Spinal cord (tissue), 10 donors: ENCODE measurements around the gene ZNF280B. TPM values are rescaled to one million over a fixed set of nuclear protein-coding genes. Genes with fewer than 3 reads are reported as not detected.
"Not testable (repeated sequence)": the region's sequence is repeated elsewhere in the genome, so short reads cannot be mapped to it uniquely, and the experiment has no call there.

Experiments
- DNase-seq, 6 donors: peaks; one replicate each; pipeline versions ENCODE4 v3.0.0 to v3.0.0-alpha.2; 2013 to 2015; ENCODE audit warnings: low spot score in 6 of 6, low read depth in 4 of 6
- H3K27ac ChIP-seq: one replicate; pipeline ENCODE4 v1.5.1; 2013; ENCODE audit warnings: low read depth, low read length, control low read depth
- H3K27me3 ChIP-seq: one replicate; pipeline ENCODE4 v1.6.1; 2013; ENCODE audit warnings: low read length; ENCODE audit not compliant: control insufficient read depth, insufficient read depth
- H3K36me3 ChIP-seq: one replicate; pipeline ENCODE4 v1.6.1; 2013; ENCODE audit warnings: low read length; ENCODE audit not compliant: control insufficient read depth, insufficient read depth
- H3K4me1 ChIP-seq: one replicate; pipeline ENCODE4 v1.6.1; 2013; ENCODE audit warnings: low read length; ENCODE audit not compliant: control insufficient read depth, insufficient read depth
- H3K4me3 ChIP-seq: one replicate; pipeline ENCODE4 v1.5.1; 2013; ENCODE audit warnings: low read depth, low read length, control low read depth
- H3K9me3 ChIP-seq: one replicate; pipeline ENCODE4 v1.6.1; 2013; ENCODE audit warnings: low read length; ENCODE audit not compliant: control insufficient read depth, insufficient read depth
- WGBS: methylation state at CpG from one replicate; pipeline ENCODE4 v1.1.5; 2013; ENCODE audit warnings: missing lambda C conversion rate; ENCODE audit not compliant: insufficient coverage; 5-methylcytosine and 5-hydroxymethylcytosine counted together
- polyA plus RNA-seq, 2 donors: library from polyadenylated mRNA; unstranded; fragments of 120-200 nt; gene quantifications; one replicate each; pipeline ENCODE4 v1.2.1, GENCODE V29; 2013; ENCODE audit not compliant: insufficient read length in 2 of 2
- total RNA-seq, 2 donors: library from RNA; depleted of rRNA in 1 of 2; stranded (reverse); fragments of 120-200 nt in 1 of 2; fragments of >200 nt in 1 of 2; gene quantifications; one replicate each; pipeline versions ENCODE4 v1.2.3 to v1.2.4, GENCODE V29; 2013 to 2014
- donor health status: healthy.

The ZNF280B gene
- total and polyA plus RNA-seq, 4 donors = 3.4 to 5.0 (median 4.3) TPM

DNA sequence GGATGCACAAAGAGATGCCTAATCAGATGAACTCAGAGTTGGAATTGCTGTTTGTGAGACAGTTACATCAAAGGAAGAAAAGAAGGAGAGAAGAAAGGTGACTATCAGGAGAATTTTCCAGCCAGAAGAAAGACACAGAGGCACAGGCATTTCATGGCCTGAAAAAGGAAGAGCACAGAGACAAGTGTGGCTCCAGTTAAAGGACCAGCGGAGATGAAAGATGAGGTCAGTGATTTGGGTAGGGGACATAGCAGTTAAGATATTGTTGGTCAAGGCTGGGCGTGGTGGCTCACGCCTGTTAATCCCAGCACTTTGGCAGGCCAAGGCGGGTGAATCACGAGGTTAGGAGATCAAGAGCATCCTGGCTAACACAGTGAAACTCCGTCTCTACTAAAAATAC is 15.0 kb upstream of the ZNF280B start:
- no peaks in the 10 kb centered on the region for H3K4me1 ChIP-seq
- 96% methylated on average over 5 of the region's 6 CpGs for WGBS

GRCh38 chr22:22521631-22522030 is 13.1 kb upstream of the ZNF280B start:
- 96% methylated on average over 5 of the region's 8 CpGs for WGBS
- H3K27ac ChIP-seq = no peak overlapping the region

More for the DNA sequence above, 15.0 kb upstream of the ZNF280B start:
- DNase-seq = no peak
- Histone ChIP-seq H3K9me3 (no peaks in the 10 kb centered on the region), H3K27me3 (no peaks in the 10 kb centered on the region), H3K4me3 (no peak overlapping the region), H3K27ac (no peak overlapping the region), H3K36me3 (no peaks in the 10 kb centered on the region)

DNA sequence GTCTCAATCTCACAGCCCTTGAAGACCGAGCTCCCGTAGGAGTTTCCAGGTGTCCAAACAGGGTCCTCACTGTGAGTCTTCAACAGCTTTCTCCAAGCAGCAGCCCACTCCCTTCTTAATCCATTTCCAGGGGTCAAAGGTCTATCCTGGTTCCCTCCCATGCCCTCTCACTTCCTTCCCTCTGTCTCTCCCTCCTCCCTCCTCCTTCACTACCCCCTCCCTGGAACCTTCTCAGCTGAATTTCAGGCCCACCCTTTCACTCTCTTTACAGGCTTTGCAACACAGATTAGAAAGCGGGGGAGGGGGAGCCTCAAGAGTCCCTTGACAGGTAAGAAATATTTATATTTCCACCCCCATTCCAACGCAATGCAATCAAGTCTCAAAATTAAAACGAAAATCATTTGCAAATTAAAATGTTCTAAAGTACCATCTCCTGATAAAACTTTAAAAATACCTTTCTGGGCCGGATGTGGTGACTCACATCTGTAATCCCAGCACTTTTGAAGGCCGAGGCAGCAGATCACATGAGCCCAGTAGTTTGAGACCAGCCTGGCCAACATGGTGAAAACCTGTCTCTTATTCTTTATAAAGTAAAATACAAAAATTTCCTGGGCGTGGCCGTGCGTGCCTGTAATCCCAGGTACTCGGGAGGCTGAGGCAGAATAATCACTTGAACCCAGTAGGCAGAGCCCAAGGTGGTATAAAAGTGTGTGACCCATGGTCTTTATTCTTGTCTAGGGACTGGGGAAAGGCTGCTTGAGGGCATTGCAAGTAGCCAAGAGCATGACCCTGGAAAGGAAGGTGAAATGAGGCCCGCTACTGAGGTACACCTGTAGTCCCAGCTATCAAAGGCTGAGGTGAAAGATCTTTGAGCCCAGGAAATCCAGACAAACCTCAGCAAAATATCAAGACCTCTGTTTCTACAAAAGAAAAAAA is 12.4 kb upstream of the ZNF280B start:
- Histone ChIP-seq H3K27me3 (no peaks in the 10 kb centered on the region), H3K27ac (no peak overlapping the region)
- 87% methylated on average over 10 of the region's 12 CpGs for WGBS

More at GRCh38 chr22:22521631-22522030, 13.1 kb upstream of the ZNF280B start:
- no peaks in the 10 kb centered on the region for H3K36me3 ChIP-seq
- no peaks in the 10 kb centered on the region for H3K27me3 ChIP-seq
- H3K4me3 ChIP-seq = no peak overlapping the region
- no peaks in the 10 kb centered on the region for H3K9me3 ChIP-seq
- no peaks in the 10 kb centered on the region for H3K4me1 ChIP-seq
- no peak for DNase-seq

DNA sequence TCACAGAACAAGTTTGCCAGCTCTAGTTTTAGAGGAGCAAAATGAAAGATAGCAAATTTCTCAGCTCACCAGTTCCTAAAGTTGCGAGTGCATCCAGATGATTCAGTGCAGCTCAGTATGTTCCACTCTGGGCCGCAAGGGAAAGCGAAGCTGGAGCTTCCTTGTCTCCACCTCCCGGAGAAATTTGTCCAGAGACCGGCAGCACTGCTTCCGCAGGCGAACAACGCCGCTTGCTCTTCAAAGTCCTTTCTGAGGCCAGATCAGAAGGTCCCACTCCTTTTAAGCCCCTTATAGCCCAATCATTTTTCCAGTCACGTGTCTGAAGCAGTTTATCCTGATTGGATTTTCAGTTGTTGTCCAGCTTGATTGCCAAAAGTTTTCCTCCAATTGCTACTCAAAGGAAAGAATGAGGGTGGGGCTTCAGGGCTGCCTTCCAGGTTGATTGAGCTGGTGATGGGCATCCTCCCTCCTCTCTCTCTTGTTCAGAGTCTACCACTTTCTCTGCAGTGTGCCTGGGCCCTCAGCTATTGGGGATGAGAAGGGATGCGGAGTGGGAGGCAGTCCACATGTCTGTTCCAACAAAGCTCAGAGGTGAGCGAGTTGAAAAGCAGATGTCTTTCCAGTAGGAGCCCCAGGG is 11.6 kb upstream of the ZNF280B start, which contains the start of gene ZNF280A:
TSS of gene ZNF280A (minus strand) at position 251 of the 637 bp plus-strand sequence. CDS start 4,640 bp downstream, outside the sequence.
- Histone ChIP-seq H3K9me3 (no peaks in the 10 kb centered on the region), H3K4me1 (no peaks in the 10 kb centered on the region), H3K27me3 (no peaks in the 10 kb centered on the region), H3K4me3 (no peak within 1 kb of the TSS), H3K36me3 (no peaks in the 10 kb centered on the region), H3K27ac (no peak within 1 kb of the TSS)
- 59% methylated on average over 11 of the region's 12 CpGs for WGBS
- peak in 1 of 6 donors; percentile 2 for DNase-seq

More for the DNA sequence above, 12.4 kb upstream of the ZNF280B start:
- Histone ChIP-seq H3K9me3 (no peaks in the 10 kb centered on the region), H3K4me3 (no peak overlapping the region), H3K4me1 (no peaks in the 10 kb centered on the region), H3K36me3 (no peaks in the 10 kb centered on the region)
- DNase-seq = no peak

DNA sequence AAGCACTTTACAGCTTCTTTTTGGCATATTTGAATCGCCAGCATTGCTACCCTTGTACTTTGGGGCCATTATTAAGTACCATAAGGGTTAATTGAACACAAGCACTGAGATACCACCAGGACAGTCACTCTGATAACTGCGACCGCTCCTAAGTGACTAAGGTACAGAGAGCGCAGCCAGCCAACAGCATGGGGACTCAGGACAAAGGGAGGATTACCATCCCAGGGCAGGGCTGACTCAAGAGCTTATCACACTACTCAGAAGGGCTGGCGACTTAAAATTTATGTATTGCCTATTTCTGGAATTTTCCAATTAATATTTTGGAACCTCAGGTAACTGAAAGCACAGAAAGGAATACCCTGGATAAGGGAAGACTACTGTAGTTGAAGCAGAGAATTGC is 11.0 kb upstream of the ZNF280B start:
- H3K36me3 ChIP-seq = no peaks in the 10 kb centered on the region
- H3K4me3 ChIP-seq = no peak overlapping the region
- no peaks in the 10 kb centered on the region for H3K27me3 ChIP-seq
- WGBS = 81% methylated on average over 3 of the region's 5 CpGs
- H3K27ac ChIP-seq = no peak overlapping the region
- no peaks in the 10 kb centered on the region for H3K4me1 ChIP-seq
- no peaks in the 10 kb centered on the region for H3K9me3 ChIP-seq
- DNase-seq = no peak

DNA sequence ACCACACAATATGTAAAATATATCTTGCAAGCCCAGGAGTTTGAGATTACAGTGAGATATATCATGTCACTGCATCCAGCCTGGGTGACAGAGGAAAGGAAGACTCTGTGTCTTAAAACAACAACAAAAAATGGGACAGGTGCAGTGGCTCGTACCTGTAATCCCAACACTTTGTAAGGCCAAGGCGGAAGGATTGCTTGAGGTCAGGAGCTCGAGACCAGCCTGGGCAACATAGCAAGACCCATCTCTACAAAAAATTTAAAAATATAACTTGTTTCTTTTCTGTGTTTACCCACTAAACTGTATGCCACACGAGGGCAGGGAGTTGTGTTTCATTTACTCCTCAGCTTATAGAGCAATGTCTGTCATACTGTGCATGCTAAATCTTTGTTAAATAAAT is 8.4 kb upstream of the ZNF280B start:
- Histone ChIP-seq H3K27me3 (no peaks in the 10 kb centered on the region), H3K36me3 (no peaks in the 10 kb centered on the region), H3K9me3 (no peaks in the 10 kb centered on the region), H3K4me3 (no peak overlapping the region), H3K27ac (no peak overlapping the region), H3K4me1 (no peaks in the 10 kb centered on the region)
- 79% methylated on average over 2 of the region's 4 CpGs for WGBS
- DNase-seq = no peak

DNA sequence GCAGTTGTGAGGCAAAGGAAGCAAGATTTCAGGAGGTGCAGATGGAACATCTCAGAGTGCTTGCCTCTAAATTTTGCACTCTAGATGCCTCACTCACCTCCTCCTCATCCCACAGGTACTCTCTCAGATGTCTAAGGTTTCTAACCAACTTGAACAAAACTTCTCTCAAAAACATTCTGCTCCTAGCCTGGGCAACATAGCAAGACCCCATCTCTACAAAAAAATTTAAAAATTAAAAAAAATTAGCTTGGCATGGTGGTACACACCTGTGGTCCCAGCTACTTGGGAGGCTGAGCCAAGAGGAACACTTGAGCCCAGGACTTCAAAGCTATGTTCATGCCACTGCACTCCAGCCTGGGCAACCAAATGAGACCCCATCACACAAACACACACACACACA is 7.3 kb upstream of the ZNF280B start:
- Histone ChIP-seq H3K27me3 (no peaks in the 10 kb centered on the region), H3K27ac (no peak overlapping the region), H3K36me3 (no peaks in the 10 kb centered on the region), H3K4me3 (no peak overlapping the region), H3K9me3 (no peaks in the 10 kb centered on the region), H3K4me1 (no peaks in the 10 kb centered on the region)
- DNase-seq = no peak

DNA sequence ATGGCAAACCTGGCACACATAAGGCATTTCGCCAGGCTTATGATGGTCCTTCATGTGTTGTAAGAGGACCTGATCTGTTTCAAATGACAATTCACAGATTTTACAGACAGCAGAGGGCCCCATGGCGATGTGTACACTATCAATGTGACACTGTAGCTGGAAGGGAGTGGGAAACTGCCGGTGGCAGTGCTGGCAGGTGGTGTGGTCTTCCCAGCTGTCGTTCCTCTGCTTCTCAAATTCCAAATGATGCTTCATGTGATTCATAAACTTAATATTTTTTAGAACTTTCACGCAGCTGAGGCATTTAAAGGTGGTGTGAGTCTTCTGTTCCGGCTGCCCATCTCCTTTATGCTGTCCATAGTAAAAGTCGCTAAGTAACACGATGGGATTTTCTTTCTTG is 5.9 kb upstream of the ZNF280B start:
- H3K27me3 ChIP-seq, H3K4me1 ChIP-seq, H3K4me3 ChIP-seq, H3K27ac ChIP-seq, H3K9me3 ChIP-seq, H3K36me3 ChIP-seq: not testable (repeated sequence)
- WGBS = 92% methylated on average over 4 of the region's 8 CpGs
- DNase-seq = peak in 1 of 6 donors; percentile 12

DNA sequence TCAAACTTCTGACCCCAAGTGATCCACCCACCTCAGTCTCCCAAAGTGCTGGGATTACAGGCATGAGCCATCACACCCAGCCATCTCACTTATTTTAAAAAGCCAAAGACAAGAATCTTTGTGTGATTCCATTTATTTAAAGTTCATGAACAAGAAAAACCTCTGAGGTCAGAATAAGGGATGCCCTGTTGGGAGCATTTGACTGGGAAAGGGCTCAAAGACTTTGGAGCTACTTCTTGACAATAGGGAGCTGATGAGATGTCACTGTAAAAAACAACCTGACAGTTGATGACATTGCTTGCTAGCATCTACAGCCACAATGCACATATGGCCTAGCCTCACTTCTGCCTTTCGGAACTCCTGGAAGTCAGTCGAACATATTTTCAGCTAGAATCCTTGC is 5.1 kb upstream of the ZNF280B start:
- whole genome bisulfite sequencing = 95% methylated on average over 2 of the region's 2 CpGs
- DNase-seq = no peak
- Histone ChIP-seq H3K9me3 (no peaks in the 10 kb centered on the region), H3K27me3 (no peaks in the 10 kb centered on the region), H3K4me1 (peaks cover 5% of the 10 kb centered on the region), H3K36me3 (no peaks in the 10 kb centered on the region), H3K4me3 (no peak overlapping the region), H3K27ac (no peak overlapping the region)
